Right lung (tissue), 5 donors: ENCODE results near the gene NPFFR1. TPM values are rescaled to one million over a fixed set of nuclear protein-coding genes. Genes with fewer than 3 reads are reported as not detected.
A peak's percentile ranks its signal among the peaks of the same experiment; 100 is the strongest.

Experiments
- DNase-seq, 2 donors: peaks; one replicate each; pipeline ENCODE4 v3.0.0-alpha.2; 2013
- polyA plus RNA-seq, 5 donors: library from polyadenylated mRNA; unstranded; fragments of 120-200 nt; gene quantifications; one replicate each; pipeline versions ENCODE4 v1.2.1 to v1.2.3, GENCODE V29; 2013; ENCODE audit warnings: inconsistent platforms in 1 of 5, low replicate concordance in 1 of 5; ENCODE audit not compliant: insufficient read length in 5 of 5, insufficient read depth in 1 of 5

NPFFR1 gene
- polyA plus RNA-seq, 5 donors: 0.22 to 0.66 (median 0.44) TPM

DNA sequence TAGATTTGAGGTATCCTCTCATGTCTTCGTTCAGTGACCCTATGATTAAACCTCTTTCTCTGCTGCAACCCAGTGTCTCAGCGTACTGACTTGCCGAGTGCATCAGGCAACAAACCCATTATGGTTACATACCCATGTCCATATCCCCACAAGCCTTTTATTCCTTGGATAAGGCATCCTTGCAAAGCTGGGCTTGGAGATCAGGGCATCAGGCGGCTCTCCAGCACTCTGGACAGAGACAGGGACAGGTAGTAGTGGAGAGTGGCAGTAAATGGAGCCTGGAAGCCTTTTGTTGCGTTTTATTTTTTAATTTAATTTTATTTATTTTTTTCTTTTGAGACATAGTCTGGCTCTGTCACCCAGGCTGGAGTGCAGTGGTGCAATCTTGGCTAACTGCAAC, 32.0 kb upstream of the NPFFR1 start:
- DNase-seq: no peak

- DNase-seq: no peak
Measured at GRCh38 chr10:70315276-70315675, 31.5 kb upstream of the NPFFR1 start.

- DNase-seq: no peak
Measured at GRCh38 chr10:70312972-70313371, 29.2 kb upstream of the NPFFR1 start.

DNA sequence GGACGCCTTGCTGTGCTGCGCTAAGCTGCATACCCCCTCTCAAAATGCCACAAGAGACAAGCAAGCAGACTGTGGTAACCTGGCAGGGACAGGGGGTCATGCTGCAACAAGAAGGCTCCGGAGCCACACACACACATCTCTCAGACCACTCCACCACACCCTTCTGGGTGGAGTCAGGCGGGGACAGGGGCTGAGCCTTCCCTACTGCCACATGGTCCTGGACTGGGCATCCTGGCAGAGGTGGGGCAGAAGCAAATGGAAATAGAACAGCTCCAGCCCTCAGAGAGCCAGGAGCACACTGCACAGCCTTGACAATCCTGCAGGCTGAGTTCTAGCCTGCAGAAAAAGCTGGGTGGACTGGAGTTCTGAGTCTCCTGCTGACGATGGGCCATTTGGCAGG, 28.4 kb upstream of the NPFFR1 start:
- DNase-seq: no peak

- DNase-seq: no peak
Measured at GRCh38 chr10:70311698-70312097, 27.9 kb upstream of the NPFFR1 start.

GRCh38 chr10:70309661-70310060, 25.9 kb upstream of the NPFFR1 start:
- no peak for DNase-seq

DNA sequence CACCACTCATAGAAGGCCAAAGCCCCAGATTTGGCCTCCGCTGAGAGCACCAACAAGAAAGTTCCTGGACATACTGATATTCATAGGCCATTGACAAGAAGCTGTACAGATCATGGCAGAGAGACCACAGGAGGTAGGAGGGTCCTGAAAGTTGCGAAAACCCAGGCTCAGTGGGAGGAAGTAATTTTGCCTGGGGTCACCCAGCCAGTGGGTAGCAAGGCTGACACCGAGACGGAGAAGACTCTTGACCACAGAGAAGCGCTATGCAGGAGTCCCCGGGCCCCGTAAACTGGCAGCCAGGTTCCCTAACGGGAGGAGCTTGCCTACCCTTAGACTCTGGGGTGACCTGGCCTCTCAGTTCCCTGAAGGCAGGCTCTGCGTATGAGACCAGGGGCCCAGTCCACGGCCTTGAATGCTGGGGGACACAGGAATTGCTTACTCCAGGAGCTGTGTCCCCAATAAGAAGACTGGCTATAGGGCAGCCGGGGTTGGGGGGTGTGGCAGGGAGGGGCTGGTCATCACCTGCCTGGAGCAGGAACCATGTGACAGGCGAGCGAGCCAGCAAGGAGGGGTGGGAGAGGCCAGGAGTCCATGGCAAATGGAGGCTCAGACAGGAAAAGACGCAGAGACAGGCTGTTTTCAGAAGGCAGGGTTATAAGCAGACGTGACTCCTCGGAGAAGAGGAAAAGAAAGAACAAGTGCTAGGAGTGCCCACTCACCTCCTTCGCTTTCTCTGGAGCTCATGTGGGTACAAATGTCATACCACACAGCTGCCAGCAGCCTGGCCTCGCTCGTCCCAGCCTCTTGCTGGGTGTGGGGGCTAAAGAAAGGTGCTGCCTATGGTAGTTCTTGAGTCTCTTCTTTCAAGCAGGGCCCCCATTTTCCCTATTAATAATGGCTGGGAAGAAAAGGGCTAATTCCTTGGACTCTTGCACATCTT, 24.6 kb upstream of the NPFFR1 start:
- no peak for DNase-seq

- no peak for DNase-seq
Measured at GRCh38 chr10:70306886-70307520, 23.2 kb upstream of the NPFFR1 start.

DNA sequence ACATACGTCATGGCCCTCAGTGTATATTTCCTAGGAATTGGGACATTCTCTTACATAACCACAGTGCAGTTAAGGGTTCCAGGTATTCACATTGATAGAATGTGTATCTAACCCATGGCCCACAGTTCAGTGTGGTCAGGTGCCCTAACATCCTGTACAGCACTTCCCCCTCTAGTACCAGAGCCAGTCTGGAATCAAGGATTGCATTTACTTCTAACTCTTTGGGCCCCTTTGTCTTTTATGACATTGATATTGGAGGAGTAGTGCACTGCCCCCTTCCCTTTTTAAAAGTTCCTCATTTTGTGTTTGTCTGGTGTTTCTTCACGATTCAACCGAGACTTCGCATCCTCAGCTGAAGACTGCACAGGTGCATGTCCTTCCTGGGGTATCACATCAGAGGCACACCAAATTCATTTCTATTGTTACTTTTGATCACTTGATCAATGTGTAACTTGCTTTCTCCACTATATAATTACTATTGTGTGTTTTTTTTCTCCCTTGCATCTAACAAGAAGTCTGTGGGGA, 22.4 kb upstream of the NPFFR1 start:
- DNase-seq: no peak

- no peak for DNase-seq
Measured at GRCh38 chr10:70303730-70304129, 19.9 kb upstream of the NPFFR1 start.

DNA sequence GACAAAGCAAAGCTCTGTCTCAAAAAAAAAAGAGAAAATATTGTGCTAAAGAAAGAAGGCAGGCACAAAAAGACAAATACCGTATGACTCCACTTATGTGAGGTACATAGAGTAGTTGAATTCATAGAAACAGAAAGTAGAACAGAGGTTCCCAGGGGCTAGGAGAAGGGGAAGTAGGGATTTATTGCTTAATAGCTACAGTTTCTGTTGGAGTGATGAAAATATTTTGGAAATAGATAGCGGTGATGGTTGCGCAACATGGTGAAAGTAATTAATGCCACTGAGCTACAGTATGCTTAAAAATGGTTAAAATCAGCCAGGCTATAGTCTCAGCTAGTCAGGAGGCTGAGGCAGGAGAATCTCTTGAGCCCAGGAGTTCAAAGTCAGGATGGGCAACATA, 18.5 kb upstream of the NPFFR1 start:
- DNase-seq: peak; percentile 74 to 78

GRCh38 chr10:70300908-70301597, 17.2 kb upstream of the NPFFR1 start:
- DNase-seq: no peak

DNA sequence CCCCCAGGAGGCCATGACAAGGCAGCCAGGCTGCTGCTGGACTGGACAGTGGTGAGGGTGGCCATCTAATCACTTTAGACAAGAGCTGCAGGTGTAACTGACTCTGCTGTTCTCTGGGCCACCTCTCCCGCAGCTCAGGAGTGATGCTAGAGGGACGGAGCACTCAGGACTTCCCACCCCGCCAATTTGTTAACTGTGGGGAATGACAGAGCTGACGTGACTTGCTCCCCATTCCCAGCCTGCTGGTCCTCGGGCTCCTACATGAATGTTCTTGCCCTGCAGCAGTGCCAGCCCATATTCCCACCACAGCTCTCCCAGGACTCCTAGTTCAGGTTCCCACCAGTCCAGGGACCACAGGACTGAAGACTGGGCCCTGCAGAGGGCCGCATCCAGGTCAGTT, 16.7 kb upstream of the NPFFR1 start:
- no peak for DNase-seq

DNA sequence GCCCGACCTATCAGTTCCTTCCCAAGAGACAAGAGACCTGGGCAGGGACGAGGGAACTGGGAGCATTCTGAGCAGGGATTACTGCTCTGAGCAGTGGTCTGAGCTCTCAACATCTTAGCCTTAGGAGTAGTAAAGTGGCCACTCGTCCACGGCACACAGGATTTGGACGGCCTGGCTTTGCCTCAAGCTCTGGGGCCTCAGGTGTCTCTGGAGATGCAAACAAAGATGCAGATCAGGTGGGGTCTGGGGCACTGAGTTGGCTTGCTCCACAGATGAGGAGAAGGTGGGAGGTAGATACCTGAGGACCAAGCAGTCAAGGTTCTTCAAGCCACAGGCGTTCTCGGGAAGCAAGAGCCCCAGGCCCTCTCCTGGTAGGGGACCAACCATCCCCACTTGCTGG, 16.1 kb upstream of the NPFFR1 start:
- DNase-seq: no peak

DNA sequence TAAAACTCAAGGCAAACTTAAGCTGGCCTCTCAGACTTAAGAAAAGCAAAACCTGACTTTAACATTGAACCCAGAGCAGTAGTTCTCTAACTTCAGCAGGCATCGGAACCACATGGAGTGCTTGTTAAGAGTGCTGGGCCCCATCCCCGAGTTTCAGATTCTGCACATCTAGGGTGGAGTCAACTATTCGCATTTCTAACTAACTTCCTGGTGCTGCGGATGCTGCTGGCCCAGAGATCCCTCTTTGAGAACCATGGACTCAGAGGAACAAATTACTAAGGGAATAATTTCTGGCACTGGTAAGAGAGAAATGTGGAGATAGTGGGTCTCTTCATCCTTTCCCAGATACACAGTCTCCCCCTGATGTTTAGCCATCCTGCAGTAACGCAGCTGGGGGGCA, 14.6 kb upstream of the NPFFR1 start:
- DNase-seq: no peak

GRCh38 chr10:70297224-70297623, 13.4 kb upstream of the NPFFR1 start:
- no peak for DNase-seq

- peak; percentile 25 to 29 for DNase-seq
Measured at GRCh38 chr10:70296406-70296899, 12.6 kb upstream of the NPFFR1 start.

DNA sequence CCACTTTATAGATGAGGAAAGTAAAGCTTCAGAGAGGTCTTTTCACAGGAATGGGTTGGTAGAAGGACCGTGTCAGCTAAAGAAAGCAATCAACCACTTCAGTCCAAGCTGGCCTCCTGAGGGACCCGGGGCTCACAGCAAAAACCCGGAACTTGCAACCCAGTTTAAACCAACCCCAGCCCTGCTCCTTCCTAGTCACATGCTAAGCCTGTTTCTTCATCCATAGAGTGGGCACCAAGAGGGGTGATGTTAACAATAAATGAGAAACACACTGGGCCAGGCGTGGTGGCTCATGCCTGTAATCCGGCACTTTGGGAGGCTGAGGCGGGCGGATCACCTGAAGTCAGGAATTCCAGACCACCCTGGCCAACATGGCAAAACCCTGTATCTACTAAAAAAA, 12.1 kb upstream of the NPFFR1 start:
- no peak for DNase-seq

- DNase-seq: no peak
Measured at GRCh38 chr10:70295321-70295720, 11.5 kb upstream of the NPFFR1 start.

DNA sequence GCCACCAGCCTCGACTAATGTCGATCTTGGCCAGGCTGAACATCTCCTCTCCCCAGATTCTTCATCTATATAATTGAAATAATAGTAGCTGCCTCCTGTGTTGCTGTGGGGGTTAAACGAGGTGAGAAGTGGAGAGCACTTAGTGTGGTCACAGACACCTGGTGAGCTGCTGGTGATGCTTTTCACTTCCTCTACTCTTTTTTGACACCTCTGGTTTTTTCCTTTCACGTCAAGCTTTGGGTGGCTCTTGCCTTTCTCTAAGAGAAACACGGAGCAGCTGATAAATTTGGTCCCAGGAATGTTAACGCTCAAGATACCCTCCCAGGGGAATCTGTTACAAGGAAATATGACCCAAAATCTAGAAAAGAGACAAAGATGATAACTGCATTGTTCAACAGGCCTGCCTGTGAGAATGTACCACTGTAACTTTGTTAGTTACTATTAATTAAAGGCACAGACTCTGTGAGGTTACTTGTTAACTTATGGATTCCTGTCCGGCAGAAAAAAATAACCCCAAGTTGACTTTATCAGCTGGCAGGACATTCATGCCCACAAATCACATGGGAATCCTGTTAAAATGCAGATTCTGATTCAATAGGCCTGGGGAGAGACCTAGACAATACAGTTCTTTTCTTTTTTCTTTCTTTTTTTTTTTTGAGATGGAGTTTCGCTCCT, 9.5 kb upstream of the NPFFR1 start:
- no peak for DNase-seq

GRCh38 chr10:70292004-70292403, 8.2 kb upstream of the NPFFR1 start:
- DNase-seq: no peak

DNA sequence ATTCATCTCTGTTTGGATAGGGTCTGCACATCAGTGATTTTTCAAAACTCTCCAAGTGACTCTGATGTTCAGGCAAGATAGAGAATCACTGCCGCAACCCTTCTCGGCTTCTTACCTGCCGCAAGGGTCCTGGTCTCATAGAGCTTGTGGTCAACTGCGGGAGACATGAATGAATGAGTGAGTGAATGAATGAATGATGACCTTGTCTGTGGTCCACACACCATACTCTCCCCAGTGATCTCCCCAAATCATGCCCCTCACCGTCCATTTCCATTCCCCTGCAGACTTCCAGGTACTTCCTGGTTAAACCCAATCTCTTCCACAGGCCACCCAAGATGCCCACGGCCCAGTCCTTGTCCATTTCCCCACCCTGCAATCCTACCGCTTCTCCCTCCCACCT, 5.9 kb upstream of the NPFFR1 start:
- no peak for DNase-seq
